HEK293 (cell line): ENCODE data around the gene MPZL3.

Experiments
- CTCF ChIA-PET: fragments of 350-600 bp; formaldehyde crosslinking; extraction: SDS; loops from one replicate; lab custom pipeline; 2021; ENCODE audit warnings: antibody characterized with exemption; lab: Yijun Ruan, JAX
- POLR2A ChIA-PET: fragments of 300-600 bp; formaldehyde crosslinking; extraction: SDS; loops from one replicate; lab custom pipeline; 2020; ENCODE audit warnings: antibody characterized with exemption, inconsistent platforms; lab: Yijun Ruan, JAX
- H3K27ac ChIP-seq: fragments of 200-500 bp; sonication (Bioruptor generic); 2 replicates; pipeline ENCODE4 v1.5.1; 2014; ENCODE audit warnings: low read depth, low read length, control low read depth, inconsistent platforms; ENCODE audit errors: extremely low read depth
- H3K36me3 ChIP-seq, 2 experiments: fragments of 200-500 bp in 1 of 2; sonication (Bioruptor generic) in 1 of 2; 1 replicate in 1 of 2; 2 replicates in 1 of 2; pipeline ENCODE4 v1.5.1; 2014 to 2017; ENCODE audit warnings: inconsistent platforms in 2 of 2, low read length in 2 of 2; ENCODE audit not compliant: control insufficient read depth in 2 of 2, insufficient read depth in 1 of 2
- H3K4me1 ChIP-seq: fragments of 200-500 bp; sonication (Bioruptor generic); 2 replicates; pipeline ENCODE4 v1.5.1; 2014; ENCODE audit warnings: mild to moderate bottlenecking, low read length, inconsistent platforms; ENCODE audit not compliant: control insufficient read depth, insufficient read depth
- H3K4me3 ChIP-seq: 2 replicates; pipeline ENCODE4 v1.5.1; 2011; ENCODE audit warnings: low read depth, mild to moderate bottlenecking, control low read depth, low read length, moderate library complexity
- H3K9me3 ChIP-seq: fragments of 200-500 bp; sonication (Bioruptor generic); 2 replicates; pipeline ENCODE4 v1.5.1; 2014; ENCODE audit warnings: low read depth, low read length, inconsistent platforms; ENCODE audit not compliant: control insufficient read depth, insufficient read depth
- HOXA7 ChIP-seq: sonication (generic); formaldehyde crosslinking; IDR thresholded peaks from 2 replicates; pipeline ENCODE4 v1.8.1; 2022; ENCODE audit warnings: missing genetic modification reagents, borderline replicate concordance
- KLF1 ChIP-seq: fragments of 450-650 bp; formaldehyde crosslinking; IDR thresholded peaks from 2 replicates; pipeline ENCODE4 v1.5.1; 2016; ENCODE audit warnings: missing biosample characterization, missing genetic modification characterization
- RBAK ChIP-seq: fragments of 450-650 bp; formaldehyde crosslinking; IDR thresholded peaks from 2 replicates; pipeline ENCODE4 v1.5.1; 2016; ENCODE audit warnings: missing biosample characterization, missing genetic modification characterization
- REST ChIP-seq: fragments of 450-650 bp; formaldehyde crosslinking; IDR thresholded peaks from 2 replicates; pipeline ENCODE4 v1.5.1; 2016; ENCODE audit warnings: missing biosample characterization, missing genetic modification characterization
- SETDB1 ChIP-seq: IDR thresholded peaks from one replicate; pipeline ENCODE4 v1.6.1; 2017; ENCODE audit warnings: mild to moderate bottlenecking, low read length, moderate library complexity, mixed read lengths; ENCODE audit not compliant: insufficient read length
- ZBTB26 ChIP-seq: fragments of 450-650 bp; formaldehyde crosslinking; optimal IDR thresholded peaks from 2 replicates; pipeline ENCODE3; 2016; ENCODE audit warnings: missing biosample characterization, mild to moderate bottlenecking, missing genetic modification characterization
- ZIC2 ChIP-seq: fragments of 450-650 bp; formaldehyde crosslinking; IDR thresholded peaks from 2 replicates; pipeline ENCODE4 v1.5.1; 2016; ENCODE audit warnings: missing biosample characterization, missing genetic modification characterization
- ZNF121 ChIP-seq: fragments of 450-650 bp; formaldehyde crosslinking; IDR thresholded peaks from 2 replicates; pipeline ENCODE4 v1.5.1; 2016; ENCODE audit warnings: missing biosample characterization, missing genetic modification characterization
- ZNF302 ChIP-seq: fragments of 450-650 bp; formaldehyde crosslinking; IDR thresholded peaks from 2 replicates; pipeline ENCODE4 v1.5.1; 2016; ENCODE audit warnings: missing biosample characterization, missing genetic modification characterization, low read depth
- ZNF398 ChIP-seq: fragments of 450-650 bp; formaldehyde crosslinking; IDR thresholded peaks from 2 replicates; pipeline ENCODE4 v1.5.1; 2017; ENCODE audit warnings: missing biosample characterization, missing genetic modification characterization
- ZNF449 ChIP-seq: fragments of 450-650 bp; formaldehyde crosslinking; IDR thresholded peaks from 2 replicates; pipeline ENCODE4 v1.5.1; 2017; ENCODE audit warnings: missing biosample characterization, mild to moderate bottlenecking, missing genetic modification characterization, moderate library complexity
- ZNF514 ChIP-seq: fragments of 450-650 bp; formaldehyde crosslinking; IDR thresholded peaks from 2 replicates; pipeline ENCODE4 v1.5.1; 2016; ENCODE audit warnings: missing biosample characterization, missing genetic modification characterization
- ZNF660 ChIP-seq: fragments of 450-650 bp; IDR thresholded peaks from 2 replicates; pipeline ENCODE4 v1.5.1; 2018; ENCODE audit warnings: missing biosample characterization, mild to moderate bottlenecking, missing genetic modification characterization
- ZNF776 ChIP-seq: fragments of 450-650 bp; formaldehyde crosslinking; IDR thresholded peaks from 2 replicates; pipeline ENCODE4 v1.5.0; 2017; ENCODE audit warnings: missing biosample characterization, missing genetic modification characterization, borderline replicate concordance
- ZNF785 ChIP-seq: fragments of 450-650 bp; formaldehyde crosslinking; IDR thresholded peaks from 2 replicates; pipeline ENCODE4 v1.5.1; 2016; ENCODE audit warnings: missing biosample characterization, missing genetic modification characterization
- ZSCAN23 ChIP-seq: fragments of 450-650 bp; formaldehyde crosslinking; IDR thresholded peaks from 2 replicates; pipeline ENCODE4 v1.5.1; 2016; ENCODE audit warnings: missing biosample characterization, missing genetic modification characterization

Gene MPZL3

GRCh38 chr11:118216621-118217481, 35.3 kb downstream of the MPZL3 start:
- ChIA-PET CTCF (interaction anchor here (0.6 to 4.7 kb wide), 3 partner anchors 13 to 285 kb away, joined by 3 to 30 read pairs (median 3); no protein-coding TSS in a partner anchor), POLR2A (no interaction called here)
- 0 out of 2 replicates have a peak, but pooled peaks have one; percentile 7 for TF ChIP-seq ZIC2 (tag by site-specific recombination)
- no peak for TF ChIP-seq ZSCAN23 (tag by site-specific recombination)
- H3K9me3 ChIP-seq, result no peaks in the 10 kb centered on the region
- H3K4me1 ChIP-seq, result no peaks in the 10 kb centered on the region
- no peak overlapping the region for H3K27ac ChIP-seq
- H3K4me3 ChIP-seq, result no peak overlapping the region
- H3K36me3 ChIP-seq, result no peaks in the 10 kb centered on the region

GRCh38 chr11:118215765-118216164, 36.4 kb downstream of the MPZL3 start:
- no peaks in the 10 kb centered on the region for H3K9me3 ChIP-seq
- ChIA-PET CTCF (interaction anchor here (4.7 kb wide), 1 partner anchor 17 kb away, joined by 30 read pairs; no protein-coding TSS in a partner anchor), POLR2A (no interaction called here)
- no peak overlapping the region for H3K4me3 ChIP-seq
- no peaks in the 10 kb centered on the region for H3K36me3 ChIP-seq
- no peak for TF ChIP-seq ZBTB26 (tag by site-specific recombination)
- TF ChIP-seq ZIC2 (tag by site-specific recombination), result no peak
- no peak for TF ChIP-seq HOXA7 (CRISPR knock-in tag)
- no peak for TF ChIP-seq ZNF302 (tag by site-specific recombination)
- no peak for TF ChIP-seq RBAK (tag by site-specific recombination)
- no peak for TF ChIP-seq REST (tag by site-specific recombination)
- no peak for TF ChIP-seq ZNF121
- no peak for TF ChIP-seq ZNF449 (tag by site-specific recombination)
- TF ChIP-seq ZNF398 (tag by site-specific recombination), result no peak
- no peak for TF ChIP-seq ZNF785 (tag by site-specific recombination)
- no peak for TF ChIP-seq KLF1
- TF ChIP-seq SETDB1, result no peak
- no peak for TF ChIP-seq ZNF776 (tag by site-specific recombination)
- no peak for TF ChIP-seq ZNF514 (tag by site-specific recombination)
- no peak for TF ChIP-seq ZNF660 (tag by site-specific recombination)
- H3K4me1 ChIP-seq, result no peaks in the 10 kb centered on the region
- H3K27ac ChIP-seq, result no peak overlapping the region
